GM08714 (cell line): ENCODE measurements around the gene SMC1B.

Experiments
- H3K4me3 ChIP-seq: fragments of 200-500 bp; sonication (Bioruptor generic); 2 replicates; pipeline ENCODE4 v1.5.1; 2014; ENCODE audit warnings: mild to moderate bottlenecking, low read length, inconsistent platforms
- ZNF274 ChIP-seq: IDR thresholded peaks from 2 replicates; pipeline ENCODE4 v1.6.1; 2012; ENCODE audit warnings: mild to moderate bottlenecking, low read depth, low read length

SMC1B gene, protein sequence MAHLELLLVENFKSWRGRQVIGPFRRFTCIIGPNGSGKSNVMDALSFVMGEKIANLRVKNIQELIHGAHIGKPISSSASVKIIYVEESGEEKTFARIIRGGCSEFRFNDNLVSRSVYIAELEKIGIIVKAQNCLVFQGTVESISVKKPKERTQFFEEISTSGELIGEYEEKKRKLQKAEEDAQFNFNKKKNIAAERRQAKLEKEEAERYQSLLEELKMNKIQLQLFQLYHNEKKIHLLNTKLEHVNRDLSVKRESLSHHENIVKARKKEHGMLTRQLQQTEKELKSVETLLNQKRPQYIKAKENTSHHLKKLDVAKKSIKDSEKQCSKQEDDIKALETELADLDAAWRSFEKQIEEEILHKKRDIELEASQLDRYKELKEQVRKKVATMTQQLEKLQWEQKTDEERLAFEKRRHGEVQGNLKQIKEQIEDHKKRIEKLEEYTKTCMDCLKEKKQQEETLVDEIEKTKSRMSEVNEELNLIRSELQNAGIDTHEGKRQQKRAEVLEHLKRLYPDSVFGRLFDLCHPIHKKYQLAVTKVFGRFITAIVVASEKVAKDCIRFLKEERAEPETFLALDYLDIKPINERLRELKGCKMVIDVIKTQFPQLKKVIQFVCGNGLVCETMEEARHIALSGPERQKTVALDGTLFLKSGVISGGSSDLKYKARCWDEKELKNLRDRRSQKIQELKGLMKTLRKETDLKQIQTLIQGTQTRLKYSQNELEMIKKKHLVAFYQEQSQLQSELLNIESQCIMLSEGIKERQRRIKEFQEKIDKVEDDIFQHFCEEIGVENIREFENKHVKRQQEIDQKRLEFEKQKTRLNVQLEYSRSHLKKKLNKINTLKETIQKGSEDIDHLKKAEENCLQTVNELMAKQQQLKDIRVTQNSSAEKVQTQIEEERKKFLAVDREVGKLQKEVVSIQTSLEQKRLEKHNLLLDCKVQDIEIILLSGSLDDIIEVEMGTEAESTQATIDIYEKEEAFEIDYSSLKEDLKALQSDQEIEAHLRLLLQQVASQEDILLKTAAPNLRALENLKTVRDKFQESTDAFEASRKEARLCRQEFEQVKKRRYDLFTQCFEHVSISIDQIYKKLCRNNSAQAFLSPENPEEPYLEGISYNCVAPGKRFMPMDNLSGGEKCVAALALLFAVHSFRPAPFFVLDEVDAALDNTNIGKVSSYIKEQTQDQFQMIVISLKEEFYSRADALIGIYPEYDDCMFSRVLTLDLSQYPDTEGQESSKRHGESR

DNA sequence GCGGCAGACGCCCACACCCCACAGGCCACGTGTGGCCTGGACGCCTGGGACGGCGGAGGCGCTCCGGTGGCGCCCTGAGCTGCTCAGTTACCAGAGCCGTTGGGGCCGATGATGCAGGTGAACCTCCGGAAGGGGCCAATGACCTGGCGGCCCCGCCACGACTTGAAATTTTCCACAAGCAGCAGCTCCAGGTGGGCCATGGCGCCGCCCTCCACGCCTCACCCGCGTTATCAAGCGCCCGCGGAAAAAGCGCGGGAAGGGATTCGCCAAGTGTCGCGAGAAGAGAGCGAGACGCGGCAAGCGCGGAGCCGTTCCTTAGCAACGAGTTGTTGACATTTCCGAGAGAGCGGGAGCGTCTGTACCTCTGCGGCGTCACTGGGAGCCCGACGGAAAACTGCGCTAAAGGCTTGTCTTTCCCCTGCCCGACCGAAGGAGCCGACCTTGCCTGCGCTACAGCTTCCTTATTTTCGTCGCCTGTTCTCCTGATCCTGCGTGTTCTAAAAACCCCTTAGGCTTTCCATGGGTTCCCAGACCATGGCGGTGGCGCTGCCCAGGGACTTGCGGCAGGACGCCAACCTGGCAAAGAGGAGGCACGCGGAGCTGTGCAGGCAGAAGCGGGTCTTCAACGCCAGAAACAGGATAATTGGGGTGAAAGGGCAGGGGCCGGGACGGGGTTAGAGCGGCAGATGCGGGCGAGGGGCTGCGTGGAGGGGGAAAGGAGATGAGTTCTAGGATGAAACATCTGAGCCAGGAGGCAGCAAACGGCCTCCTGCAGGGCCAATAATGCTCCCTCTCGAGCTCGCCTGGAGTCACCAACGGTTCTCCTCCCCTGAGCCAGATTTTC lies at the start of gene SMC1B, which contains the start of gene RIBC2:
SMC1B (minus strand) TSS at position 232 of the 844 bp plus-strand sequence; CDS start at position 200, 32 bp downstream.
RIBC2 (plus strand) TSS at position 326 of the 844 bp plus-strand sequence; CDS start at position 520, 194 bp downstream.
- peak within 1 kb of the TSS; percentile 57; the same call in 1 of the 2 replicates for H3K4me3 ChIP-seq

DNA sequence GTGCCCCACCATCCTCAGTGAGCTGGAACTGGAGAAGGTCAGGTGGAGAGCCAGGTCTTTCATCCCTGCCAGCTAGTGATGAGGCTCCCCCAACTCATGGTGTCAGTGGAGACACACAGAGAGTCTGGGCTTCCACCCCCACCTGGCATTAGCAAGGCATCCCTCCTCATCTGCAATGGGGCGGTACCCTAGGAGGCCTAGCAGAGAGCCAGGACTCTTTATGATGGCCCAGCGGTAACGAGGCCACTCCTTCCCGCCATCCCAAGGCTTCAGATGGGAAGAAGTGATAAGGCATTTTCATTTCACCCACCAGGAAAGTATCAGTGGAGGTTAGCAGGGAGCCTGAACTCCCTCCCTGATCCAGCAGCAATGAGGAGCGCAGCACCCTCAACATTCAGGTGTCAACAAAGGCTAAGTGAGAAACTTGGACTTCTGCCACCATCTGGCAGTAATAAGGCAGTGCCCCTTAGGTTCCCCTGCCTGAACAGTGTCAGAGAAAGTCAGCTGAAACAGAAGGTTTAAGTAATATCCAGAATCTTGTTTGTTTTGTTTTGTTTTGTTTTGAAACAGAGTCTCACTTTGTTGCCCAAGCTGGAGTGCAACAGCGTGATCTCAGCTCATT lies 48.7 kb upstream of the SMC1B start:
- no peak overlapping the region for H3K4me3 ChIP-seq
- no peak for TF ChIP-seq ZNF274

More for the DNA sequence above, at the start of gene SMC1B, which contains the start of gene RIBC2:
- TF ChIP-seq ZNF274 = no peak

DNA sequence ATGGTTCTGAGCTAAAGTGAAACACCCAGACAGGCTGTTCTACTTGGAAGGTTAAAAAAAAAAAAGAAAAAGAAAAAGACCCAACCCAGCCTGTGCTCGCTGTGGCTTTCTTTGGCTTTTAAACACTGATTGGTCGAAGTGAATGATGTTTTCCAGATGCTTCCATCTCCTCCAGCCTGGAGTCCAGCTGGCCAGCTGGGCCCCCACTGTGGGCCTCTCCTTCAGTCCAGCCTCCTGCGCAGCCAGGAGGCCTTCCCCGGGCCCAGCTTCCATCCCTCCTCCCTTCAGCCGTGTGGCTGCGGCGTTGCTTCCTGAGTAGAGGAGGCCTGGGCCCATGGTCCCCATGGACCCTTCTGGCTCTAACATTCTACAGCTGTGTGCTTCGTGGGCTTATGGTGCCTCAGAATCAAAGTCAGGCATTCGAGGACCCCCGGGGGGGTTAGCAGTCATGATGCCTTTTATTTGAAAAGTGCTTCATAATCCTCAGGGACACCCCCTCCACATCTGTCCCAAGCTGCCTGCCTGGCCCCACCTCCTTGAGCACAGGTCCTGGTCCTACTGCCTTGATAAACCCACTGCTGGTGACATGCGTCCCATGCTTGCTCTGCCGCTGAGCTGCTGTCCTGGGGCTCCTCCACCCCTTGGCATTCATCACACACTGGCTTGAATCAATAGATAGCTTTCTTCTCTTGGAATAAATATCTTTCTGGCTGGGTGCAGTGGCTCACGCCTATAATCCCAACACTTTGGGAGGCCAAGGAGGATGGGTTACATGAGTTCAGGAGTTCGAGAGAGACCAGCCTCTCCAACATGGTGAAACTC lies 47.1 kb upstream of the SMC1B start:
- no peak for TF ChIP-seq ZNF274
- no peak overlapping the region for H3K4me3 ChIP-seq

DNA sequence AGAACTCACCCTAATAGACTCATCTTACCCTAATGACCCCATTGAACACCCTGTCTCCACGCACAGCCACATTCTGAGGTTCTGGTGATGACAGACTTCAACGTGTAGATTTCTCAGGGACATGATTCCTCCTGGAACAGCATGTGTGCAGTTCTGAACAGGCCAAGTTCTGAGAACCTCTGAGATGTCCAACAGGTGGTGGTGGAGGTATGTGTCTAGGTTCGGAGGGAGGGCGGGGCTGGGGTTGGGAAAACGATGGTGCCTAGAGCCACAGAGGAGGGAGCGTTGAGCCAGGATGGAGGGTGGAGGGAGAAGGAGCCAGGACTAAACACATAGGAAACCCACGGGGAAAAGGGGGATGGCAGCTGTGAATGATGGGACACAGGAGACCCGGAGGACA lies 45.8 kb upstream of the SMC1B start:
- H3K4me3 ChIP-seq = no peak overlapping the region
- TF ChIP-seq ZNF274 = no peak

DNA sequence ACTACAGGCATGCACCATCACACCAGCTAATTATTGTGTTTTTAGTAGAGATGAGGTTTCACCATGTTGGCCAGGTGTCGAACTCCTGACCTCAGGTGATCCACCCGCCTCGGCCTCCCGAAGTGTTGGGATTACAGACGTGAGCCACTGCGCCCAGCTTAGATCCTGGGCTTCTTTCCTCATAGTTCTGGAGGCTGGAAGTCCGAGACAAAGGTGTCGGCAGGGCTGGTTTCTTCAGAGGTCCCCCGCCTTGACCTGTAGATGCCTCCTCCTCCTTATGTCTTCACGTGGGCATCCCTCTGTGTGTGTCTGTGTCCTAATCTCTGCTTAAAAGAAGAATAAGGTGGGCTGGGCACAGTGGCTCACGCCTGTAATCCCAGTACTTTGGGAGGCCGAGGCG lies 45.1 kb upstream of the SMC1B start:
- TF ChIP-seq ZNF274 = no peak

DNA sequence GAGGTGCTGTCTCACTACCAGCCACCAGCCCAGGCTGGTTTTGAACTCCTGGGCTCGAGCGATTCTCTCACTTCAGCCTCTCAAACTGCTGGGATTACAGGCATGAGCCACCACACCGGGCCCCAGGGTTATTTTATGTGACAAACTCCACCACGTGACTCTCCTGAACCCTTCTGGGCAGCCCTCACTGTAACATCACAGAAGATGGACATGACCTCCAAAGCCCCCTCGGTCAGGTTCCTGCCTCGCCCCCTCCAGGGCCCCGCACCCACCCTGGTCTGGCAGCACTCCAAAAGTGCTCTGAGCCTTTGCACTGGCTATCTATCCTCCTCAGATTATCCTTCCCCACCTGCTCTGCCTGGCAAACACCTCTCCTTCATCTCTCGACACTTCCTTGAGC lies 43.4 kb upstream of the SMC1B start:
- no peak for TF ChIP-seq ZNF274
- H3K4me3 ChIP-seq = no peak overlapping the region

More for the DNA sequence above, 45.1 kb upstream of the SMC1B start:
- no peak overlapping the region for H3K4me3 ChIP-seq

DNA sequence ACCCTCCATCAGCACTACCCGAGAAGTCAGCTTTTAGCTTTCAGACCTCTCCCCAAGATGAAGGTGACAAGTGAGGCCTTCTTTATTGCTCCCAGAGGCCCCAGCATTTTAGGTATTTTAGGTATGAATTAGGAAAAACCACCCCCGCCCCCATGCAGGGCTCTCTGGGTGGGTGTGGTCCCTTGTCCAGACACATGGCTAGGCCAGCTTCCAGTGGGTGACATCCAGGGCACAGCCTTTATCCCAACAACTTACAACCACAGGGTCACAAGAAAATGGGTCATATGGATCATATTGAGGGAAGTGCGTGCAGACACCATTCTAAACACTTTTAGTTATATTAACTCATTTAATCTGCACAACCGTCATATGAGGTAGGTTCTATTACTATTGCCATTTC lies 42.2 kb upstream of the SMC1B start:
- TF ChIP-seq ZNF274 = no peak
- no peak overlapping the region for H3K4me3 ChIP-seq

DNA sequence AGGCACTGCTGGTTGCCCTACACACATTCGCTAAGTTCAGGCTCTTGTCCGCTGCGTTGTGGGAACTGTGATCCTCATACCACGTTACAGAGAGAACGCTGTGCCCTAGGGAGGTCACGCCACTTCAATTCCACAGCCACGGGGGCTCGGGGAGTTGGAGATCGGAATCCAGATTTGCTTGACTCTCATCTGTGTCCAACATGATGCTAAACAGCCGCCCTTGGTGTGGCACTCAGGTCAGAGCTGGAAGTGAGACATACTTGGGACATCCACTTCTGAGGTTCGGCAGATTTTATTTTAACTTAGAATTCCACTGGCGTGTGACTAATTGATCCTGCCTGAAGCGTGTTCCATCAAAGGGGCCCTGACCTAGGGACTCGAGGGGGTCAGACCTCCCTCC lies 41.8 kb upstream of the SMC1B start:
- TF ChIP-seq ZNF274 = no peak
- no peak overlapping the region for H3K4me3 ChIP-seq

DNA sequence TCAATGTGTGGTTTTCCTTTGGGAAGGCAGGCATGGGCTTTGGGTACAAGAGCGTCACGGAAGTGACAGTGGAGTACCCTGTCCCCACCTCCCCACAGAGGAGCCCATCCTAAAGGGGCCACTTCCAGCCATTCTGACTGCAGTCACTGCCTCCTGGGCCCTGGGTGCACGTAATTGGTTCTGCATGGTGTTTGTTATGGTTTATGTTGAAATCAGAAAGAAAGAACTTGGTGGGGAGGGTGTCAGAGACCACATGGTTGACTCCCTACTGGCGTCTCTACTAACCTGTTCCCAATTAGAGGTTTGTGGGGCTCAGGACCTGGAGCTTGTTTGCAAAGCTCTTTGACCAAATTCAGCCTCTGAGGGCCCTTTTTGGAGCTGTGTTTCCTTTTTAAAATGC lies 40.9 kb upstream of the SMC1B start:
- H3K4me3 ChIP-seq = no peak overlapping the region
- TF ChIP-seq ZNF274 = no peak

DNA sequence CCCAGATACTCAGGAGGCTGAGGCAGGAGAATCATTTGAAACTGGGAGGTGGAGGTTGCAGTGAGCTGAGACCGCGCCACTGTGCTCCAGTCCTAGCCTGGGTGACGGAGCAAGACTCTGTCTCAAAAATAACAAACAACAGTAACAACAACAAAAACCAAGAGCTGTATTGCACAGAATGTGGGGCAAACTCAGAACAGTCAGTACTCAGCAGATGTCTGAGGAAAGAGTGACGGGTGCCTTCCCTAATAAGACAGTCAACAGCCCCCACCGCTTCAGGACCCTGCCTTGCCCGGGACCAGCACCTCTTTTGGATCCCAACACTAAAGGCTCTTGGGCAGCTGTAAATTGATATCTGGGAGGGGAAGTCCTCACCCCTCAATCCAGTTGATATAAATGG lies 40.4 kb upstream of the SMC1B start:
- H3K4me3 ChIP-seq = no peak overlapping the region
- no peak for TF ChIP-seq ZNF274

DNA sequence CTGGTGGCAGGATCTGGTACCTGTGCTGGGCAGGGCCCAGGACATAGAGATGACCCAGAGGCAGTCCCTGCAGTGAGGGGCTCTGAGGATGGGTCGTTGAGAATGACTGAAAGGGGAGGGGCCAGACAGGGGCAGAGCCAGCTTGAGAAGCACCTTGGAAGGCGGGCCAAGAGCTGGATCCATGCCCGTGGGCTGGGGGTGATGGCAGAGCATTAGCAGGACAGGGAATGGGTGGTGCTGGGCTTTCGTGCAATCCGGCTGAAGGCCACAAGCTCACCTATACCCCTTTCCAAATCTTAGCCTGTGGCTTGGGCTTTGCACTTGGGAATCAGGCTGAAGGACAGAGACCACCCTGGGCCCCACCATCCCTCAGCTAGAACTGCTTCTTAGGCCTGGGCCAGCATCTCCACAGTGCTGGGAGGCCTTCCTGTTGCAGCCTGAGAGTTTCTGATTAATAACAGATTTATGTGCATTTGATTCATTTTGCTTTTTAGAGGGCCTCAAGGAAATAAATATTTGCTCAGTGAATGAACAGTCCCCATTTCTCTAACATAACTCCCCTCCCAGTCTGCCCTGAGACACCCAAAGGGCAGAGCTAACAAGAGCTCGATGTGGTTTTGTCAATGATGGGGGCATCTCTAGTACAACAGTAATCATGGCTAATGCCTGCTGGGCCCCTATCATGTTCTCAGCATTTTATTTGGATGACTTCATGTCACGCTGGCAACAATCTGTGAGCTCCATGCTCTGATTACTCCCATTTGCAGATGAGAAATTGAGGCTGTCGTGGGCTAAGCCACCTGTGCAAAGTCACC lies 39.4 kb upstream of the SMC1B start:
- TF ChIP-seq ZNF274 = no peak
- no peak overlapping the region for H3K4me3 ChIP-seq

DNA sequence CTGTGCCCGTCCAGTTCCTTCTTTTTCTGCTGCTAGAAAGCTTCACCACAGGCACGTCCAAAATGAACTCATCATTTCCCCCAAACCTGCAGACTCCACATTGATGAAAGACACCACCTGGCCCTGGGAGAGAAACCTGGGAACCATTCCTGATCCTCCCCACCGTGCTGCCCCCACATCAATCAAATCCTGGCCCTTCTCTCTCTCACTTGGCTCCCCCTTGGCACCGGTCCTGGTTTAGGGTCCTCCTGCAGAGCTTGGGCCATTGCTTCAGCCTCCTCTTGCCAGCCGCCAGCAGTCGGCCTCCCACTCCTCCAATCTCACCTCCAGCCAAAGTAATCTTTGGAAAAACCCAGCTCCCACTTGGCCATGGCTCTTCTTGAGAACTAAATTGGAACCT lies 38.6 kb upstream of the SMC1B start:
- no peak for TF ChIP-seq ZNF274
- no peak overlapping the region for H3K4me3 ChIP-seq
